ENCODE data around the gene CDH23. TPM values are rescaled to one million over a fixed set of nuclear protein-coding genes. Genes with fewer than 3 reads are reported as not detected.

Gene CDH23
- polyA plus RNA-seq, 4 donors, result 0.60 to 2.9 (median 1.5) TPM

DNA sequence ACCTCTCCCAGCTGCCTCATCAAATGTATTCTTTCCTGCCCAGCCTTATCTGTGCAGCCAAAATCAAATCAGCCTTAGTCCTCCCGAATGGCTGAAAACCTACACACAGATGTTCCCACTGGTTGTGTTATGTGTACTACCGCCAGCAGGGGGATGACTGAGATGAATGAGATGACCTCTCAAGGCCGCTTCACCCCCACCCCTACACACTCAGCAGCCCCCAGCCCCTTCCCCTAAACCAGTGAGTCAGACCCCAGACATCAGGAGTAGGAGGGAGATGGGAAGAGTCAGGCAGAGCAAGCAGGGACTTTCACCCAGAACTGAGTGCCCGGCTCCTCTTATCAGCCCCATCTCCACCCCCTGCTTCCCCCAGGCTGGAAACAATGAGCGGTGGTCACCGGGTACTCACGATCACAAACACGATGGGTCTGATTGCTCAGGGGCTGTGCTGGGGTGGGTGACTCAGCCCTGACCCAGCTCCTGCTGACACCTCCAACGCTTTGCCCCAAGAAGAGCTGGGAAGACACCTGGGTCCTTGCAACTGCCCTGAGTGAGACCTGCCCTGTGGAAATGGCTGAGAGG lies 329.4 kb downstream of the CDH23 start:
- no peak for DNase-seq (ENCODE audit: low read depth in 4 of 4, low spot score in 3 of 4)

DNA sequence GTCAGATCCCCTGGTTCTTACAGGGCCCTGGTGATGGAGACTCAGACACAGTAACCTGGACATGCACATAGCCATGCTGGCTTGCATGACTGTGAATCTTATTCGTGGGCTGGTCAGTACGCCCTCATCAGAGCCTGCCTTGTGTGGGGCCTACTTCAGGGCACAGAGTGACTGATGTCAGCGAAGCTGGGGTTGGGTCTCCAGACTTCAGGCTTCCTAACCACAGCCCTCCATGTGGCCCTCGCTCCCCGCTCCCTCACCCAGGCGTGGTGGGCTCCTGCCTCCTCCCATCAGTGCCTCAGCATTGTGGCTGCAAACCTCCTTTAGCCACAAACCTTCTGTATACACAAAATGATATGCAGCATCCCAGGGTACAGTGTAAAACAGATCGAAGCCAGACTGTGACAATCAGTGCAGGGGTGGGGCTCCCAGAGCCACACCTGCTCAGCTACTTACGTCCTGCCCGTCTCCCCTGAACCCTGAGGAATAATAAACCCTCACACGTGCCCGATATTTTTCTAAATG lies 329.9 kb downstream of the CDH23 start:
- no peak for DNase-seq (ENCODE audit: low read depth in 4 of 4, low spot score in 3 of 4)

DNA sequence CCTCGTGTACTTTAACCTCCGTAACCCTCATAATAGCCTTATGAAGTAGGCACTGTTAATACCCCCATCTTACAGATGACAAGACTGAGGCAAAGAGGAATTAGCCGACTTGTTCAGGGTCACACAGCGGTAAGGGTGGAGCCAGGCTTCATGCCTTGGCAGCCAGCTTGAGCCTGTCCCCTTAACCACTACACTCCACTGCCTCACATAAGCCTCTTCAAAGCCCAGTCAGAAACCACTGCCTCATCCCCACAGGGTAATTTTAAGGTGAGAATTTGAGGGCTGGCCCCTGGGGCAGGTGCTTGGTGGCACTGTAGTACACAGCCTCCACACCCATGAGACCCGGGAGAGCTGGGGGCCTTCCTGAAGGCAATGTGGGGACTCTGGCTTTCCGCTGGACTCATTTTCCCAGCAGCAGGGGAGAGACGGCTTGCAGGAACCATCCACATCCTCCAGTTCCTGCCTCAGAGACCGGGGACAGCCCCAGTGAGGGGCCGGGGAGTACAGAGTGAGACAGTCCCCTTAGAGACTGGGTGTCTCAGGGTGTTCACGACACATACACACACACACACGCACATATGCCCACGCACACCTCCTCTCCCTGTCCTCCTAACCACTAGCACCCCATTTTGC lies 330.5 kb downstream of the CDH23 start:
- no peak for DNase-seq (ENCODE audit: low read depth in 4 of 4, low spot score in 3 of 4)

DNA sequence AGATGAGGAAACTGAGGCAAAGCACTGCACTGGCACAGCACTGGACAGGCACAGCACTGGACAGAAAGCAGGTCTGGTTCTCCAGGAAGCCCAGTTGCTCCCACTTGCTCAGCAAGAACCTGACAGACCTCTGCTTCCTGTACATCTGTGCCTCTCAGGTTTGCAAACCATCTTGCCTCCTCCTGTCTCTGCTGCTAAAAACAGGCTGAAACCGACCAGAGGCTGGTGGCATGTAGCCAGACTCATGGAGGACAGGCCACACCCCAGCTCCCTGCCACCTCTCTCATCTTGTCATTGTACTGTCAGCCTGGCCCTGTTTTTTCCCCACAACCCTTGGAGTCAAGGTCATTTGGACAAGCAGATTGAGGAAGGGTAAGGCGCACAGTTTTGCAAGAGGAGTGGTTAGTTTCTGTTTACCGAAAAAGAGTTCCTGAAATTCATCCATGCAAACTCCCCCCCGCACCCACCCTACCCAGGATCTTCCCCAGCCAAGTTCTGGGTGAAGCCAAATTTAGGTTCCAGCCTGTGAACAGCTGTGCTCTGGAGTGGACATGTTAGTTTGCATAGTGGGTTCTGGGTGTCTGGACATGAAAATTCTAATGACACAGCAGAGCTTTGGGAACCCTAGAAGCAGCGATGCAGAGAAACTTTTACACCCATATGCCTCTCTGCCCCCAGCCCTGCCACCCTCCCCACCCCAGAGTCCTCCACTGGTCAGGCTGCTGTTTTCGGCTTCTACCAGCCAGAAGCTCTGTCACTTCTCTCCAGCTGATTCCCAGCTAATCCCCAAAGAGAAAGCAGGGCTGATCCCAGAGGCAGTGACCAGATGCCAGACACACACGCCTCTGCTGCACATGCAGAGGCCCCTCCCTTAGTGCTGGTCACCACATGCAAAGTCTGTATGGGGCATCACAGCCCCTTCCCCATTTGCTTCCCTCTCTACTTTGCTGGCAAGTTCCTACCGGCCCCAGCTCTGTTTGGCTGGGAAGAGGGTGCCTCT lies 331.3 kb downstream of the CDH23 start:
- DNase-seq (ENCODE audit: low read depth in 4 of 4, low spot score in 3 of 4), result no peak

DNA sequence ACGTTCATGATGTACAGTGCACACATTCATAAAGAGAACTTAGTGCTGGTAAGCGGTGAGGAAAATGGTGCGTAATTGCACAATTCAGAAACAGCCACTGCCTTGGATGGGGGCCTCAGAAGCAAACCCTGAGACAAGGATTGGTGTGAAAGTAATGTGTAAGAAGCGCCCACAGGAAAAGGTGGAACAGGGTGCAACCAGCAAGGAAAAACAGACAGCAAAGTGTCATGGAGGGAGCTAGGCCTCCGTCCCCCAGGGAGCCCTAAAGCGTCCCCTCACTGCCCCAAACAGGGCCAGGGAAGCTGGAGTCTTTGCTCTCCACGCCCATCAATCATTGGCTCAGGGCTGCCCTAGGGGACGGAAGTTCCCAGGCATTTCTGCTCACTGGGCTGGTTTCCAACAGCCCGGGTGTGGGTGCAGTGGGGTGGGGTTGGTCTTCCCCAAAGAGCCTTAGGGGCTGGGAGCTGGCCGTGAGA lies 332.5 kb downstream of the CDH23 start:
- no peak for DNase-seq (ENCODE audit: low read depth in 4 of 4, low spot score in 3 of 4)

DNA sequence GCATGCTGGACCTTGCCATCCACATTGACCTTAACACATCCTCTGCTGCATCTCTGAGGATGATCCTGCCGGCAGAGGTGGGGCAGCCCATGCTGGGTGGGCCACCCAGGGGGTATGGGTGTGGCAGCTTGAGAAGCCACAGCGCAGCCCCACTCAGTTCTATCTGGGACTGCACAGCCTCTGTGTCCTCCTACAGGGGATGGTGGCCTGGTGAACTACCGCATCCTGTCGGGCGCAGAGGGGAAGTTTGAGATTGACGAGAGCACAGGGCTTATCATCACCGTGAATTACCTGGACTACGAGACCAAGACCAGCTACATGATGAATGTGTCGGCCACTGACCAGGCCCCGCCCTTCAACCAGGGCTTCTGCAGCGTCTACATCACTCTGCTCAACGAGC lies 335.1 kb downstream of the CDH23 start:
- no peak for DNase-seq (ENCODE audit: low read depth in 4 of 4, low spot score in 3 of 4)

DNA sequence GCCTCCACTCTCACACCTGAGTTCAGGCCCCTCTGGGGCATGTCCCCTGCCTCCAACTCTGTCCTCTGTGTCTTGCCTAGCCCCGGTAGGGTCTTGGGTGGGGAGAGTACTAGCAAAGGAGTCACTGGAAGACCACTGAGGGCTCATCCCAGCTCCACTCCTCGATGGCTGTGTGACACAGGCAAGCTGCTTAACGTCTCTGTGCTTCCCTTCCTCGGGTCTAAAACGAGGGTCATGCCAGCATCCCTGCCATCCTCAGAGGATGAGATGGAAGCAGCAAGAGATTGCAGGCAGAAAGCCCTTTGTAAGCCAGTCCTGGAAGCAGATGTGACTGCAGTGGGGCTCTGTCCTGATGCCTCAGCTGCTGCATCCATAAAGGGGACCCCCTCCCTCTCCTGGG lies 338.1 kb downstream of the CDH23 start:
- no peak for DNase-seq (ENCODE audit: low read depth in 4 of 4, low spot score in 3 of 4)

DNA sequence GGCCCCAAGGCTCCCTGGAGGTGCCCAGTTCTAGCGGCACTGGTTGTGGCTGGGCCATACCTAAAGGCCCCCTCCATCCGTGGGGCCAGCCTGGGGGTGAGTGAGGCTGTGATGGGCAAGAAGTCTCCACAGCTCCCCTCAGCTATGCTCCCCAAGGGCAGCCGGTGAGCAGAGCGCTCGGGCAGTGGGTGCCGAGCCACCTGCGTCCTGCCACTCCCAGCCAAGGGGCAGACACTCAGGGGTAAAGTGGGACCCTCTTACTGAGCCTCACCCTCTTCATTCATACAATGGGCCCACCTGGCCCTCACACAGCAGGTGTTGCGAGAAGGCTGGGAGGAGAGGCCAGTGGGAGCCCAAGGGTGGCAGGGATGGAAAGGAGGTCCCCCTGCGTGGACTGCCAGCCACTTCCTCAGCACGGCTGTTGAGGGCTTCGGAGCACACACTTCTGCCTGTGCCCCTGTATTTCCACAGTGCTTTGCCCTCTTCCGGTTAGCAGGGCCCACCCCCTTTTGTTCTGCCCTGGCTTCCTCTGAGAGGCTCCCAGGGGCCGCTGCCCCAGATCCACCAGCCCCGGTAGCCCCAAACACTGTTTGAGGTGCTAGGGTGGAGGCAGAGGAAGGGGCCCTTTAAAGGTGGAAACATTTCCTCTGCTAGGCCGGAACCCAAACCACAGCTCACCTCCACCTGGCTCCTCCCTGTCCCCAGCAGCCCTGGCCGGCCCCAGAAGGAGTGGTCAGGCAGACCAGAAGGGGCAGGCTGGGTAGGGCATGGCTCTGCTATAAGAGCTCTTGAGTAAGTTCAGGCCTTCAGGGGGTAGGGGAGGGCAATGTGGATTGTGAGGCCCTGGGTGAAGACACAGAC lies 339.2 kb downstream of the CDH23 start:
- no peak for DNase-seq (ENCODE audit: low read depth in 4 of 4, low spot score in 3 of 4)

DNA sequence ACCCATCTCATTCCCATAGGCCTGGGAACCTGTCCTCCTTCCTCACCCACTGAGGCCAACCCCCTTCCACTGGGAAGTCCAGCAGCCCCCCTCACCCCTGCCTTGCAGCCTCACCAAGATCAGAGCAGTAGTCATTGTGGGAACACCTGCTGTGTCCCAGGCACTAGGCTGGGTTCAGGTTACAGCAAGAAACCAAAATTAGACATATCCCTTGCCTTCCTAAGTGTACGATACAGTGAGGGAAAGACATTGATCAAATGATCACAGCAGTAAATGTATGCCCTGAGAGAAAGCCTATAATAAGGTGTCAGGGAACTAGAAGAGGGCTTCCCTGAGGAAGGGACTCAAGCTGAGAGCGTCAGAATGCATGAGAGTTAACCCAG lies 339.8 kb downstream of the CDH23 start:
- no peak for DNase-seq (ENCODE audit: low read depth in 4 of 4, low spot score in 3 of 4)

DNA sequence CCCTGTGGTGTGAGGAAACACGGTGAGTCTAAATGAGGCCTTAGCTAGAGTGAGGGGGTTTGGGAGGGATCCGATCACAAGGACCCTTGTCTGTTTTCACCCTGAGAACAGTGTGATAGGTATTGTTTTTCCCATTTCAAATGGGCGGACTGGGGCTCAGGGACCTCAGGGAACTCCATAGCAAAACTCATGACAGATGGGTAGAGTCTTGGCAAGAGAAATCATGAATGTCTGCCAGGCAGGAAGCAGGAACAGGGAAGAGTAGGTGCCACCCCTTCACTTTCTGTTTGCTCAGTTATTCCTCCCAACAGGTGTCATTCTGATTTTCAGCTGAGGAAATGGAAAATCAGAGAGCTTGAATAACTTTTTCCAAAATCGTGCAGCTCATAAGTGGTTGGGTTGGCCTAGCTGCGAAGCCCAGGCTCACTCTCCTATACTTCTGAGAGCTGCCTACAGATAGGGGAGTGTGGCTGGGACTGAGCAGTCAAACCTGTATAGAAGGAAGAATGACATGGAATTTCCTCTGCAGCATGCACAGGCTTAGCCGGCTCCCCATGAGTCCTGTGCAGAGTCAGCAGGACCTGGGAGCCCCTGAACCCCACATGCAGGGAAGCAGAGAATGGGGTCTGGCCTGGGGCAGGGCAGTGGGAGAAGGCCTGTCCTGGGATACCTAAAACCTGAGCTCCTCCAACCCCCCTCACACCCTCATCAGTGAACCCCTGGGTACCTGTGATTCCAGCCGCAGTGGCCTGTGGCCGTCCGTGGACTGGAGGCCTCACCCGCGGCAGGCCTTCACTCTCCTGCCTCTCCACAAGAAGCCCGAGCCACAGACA lies 340.5 kb downstream of the CDH23 start:
- DNase-seq (ENCODE audit: low read depth in 4 of 4, low spot score in 3 of 4), result no peak

DNA sequence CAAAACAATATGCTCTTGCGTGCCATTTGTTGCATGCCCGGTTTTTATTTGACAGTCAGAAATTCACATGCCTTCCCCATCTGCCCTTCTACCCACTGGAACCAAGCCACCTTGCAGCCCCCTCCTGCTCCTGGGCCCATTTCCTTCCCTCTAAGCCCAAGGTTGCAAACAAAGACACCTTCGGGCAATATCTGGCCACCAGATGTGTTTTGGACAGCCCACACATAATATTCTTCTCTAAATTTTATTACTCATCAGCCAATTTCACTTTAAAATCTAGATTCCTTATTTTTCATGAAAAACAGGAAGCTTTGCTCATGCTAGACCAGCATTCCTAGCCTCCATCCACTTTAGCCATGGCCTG lies 341.1 kb downstream of the CDH23 start:
- no peak for DNase-seq (ENCODE audit: low read depth in 4 of 4, low spot score in 3 of 4)

DNA sequence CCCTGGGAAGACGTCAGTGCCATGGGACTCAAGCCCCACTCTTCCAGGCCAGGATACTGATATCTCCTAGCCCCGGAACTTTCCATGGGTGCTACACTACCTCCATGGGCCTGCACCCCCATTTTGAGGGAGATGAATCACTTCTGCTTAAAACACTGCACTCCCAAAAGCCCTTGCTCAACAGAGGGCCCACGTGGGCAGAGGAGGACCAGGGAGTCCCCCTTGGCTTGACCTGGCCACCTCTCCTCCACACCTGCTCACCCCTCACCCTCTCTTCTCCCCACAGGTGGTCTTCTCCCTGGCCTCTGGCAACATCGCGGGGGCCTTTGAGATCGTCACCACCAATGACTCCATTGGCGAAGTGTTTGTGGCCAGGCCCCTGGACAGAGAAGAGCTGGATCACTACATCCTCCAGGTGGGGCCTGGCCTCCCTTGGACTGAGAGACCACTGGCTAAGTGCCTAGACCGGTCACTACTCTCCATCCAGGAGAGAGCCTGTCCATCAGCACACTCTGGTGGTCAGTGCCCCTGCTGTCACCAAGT lies 342.7 kb downstream of the CDH23 start:
- no peak for DNase-seq (ENCODE audit: low read depth in 4 of 4, low spot score in 3 of 4)

DNA sequence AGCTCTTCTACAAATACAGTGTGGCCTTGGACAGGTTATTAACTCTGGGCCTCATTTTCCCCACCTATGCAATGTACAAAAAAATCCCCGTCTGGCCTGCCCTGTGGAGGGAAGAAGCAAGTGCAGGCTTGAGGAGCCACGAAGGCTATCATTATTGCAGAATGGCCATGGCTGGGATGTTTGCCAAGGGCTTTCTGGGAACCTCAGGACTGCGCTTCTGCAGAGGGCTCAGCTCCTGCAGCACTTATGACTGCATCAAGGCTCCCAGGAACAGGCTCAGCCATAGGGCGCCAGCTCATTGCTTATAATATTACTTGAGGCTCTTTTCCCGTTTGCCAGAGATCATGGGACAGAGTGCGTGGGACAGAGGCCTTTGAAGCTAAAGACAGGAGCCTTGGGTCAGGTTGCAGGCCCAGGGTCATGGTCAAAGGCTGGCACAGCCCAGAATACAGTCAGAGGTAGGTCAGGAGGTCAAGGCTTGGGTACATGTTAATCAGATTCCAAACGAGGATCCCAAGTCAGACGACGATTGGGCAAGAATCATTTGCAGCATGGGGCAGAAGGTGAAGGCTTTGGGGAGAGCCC lies 343.4 kb downstream of the CDH23 start:
- no peak for DNase-seq (ENCODE audit: low read depth in 4 of 4, low spot score in 3 of 4)

DNA sequence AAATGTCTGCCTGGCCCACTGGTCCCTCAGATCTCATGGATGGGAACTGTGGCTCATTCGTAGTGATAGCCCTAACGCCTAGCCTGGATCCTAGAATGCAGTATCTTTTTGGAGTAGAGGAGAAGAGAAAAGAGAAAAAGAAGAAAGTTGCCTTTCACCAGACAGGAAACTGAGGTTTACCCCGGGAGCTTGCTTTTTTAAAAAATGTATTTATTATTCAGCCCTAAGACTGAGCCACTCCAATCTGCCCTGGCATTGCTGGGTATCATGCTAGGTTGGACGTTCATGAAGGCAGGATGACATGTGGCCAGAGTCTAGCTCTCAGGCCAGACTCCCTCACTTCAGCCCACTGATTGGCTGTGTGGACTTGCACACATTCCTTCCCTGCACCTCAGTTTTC lies 344.3 kb downstream of the CDH23 start:
- DNase-seq (ENCODE audit: low read depth in 4 of 4, low spot score in 3 of 4), result no peak

DNA sequence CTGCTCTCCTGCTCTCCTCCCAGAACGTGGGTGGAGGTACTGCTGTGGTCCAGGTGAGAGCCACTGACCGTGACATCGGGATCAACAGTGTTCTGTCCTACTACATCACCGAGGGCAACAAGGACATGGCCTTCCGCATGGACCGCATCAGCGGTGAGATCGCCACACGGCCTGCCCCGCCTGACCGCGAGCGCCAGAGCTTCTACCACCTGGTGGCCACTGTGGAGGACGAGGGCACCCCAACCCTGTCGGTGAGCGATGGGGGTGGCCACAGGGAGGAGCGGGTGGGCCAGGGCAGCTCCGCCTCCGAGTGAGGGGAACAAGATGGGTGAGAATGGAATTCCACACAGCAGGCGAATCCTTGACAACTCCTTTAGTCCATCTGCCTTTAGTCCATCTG lies 345.0 kb downstream of the CDH23 start:
- no peak for DNase-seq (ENCODE audit: low read depth in 4 of 4, low spot score in 3 of 4)

DNA sequence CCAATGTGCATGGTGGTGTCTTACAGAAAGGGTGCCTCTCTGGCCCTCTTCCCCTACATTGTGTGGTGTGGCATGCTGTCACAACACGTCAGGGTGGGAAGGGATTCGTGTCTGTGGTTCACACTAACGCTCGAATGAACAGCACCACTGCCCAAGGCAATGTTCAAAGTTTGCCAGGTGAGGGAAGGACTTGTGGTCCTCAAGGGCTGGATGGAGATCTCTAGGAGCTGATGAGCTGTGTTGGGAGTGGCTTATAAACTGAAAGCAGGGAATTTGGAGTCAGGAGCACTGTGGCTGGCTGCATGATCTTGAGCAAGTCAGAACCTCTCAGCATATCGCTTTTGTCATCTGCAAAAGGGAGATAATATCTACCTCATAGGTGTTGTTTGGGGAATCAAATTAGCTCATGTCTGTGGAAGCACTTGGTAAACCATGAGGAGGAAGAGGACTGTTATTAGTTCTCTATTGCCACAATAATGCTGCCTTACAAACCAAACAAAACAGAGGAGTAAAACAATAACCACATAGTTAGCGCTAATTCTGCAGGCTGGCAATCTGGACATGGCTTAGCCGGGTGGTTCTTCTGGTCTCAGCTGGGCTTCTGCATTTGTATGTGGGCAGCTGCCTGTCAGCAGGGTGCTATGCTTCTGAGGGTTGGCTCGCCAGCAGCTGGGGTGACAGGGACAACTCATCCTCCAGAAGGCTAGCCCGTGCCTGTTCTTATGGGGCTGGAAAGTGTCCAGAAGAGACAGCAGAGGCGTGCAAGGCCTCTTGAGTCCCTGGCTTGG lies 345.8 kb downstream of the CDH23 start:
- DNase-seq (ENCODE audit: low read depth in 4 of 4, low spot score in 3 of 4), result no peak

DNA sequence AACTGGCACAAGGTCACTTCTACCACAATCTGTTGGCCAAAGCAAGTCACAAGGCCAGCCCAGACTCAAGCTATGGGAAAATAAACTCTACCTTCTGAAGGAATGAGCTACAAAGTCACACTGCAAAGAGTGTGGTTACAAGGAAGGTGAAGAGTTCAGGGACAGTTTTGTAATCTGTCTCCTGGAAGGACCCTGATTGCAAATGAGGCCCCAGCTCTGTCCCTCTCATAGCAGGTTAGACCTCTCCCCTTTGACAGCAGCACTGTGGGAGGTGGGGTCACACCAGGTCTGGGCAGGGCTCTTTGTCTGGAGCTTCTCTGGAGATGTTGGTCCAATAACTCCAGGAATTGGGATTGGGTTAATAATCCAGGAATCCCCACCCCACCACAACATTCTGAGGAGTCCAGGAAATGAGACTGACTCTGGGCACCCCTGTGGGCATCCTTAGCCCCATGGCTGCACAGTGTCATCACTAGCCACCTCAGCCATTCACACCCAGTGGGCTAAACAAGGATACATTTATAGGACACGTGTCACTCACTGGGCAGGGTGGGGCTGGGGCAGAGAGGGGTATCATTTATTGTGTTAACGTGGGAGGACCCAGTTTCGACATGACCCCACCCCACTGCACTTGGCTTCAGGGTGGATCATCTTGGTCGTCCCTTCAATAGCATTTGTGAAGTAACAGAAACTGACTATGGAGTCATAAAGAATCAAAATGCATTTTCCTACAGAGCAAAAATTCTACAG lies 346.5 kb downstream of the CDH23 start:
- DNase-seq (ENCODE audit: low read depth in 4 of 4, low spot score in 3 of 4), result no peak
